Thyroid gland (tissue), 4 donors: ENCODE measurements around the gene OLFM1. TPM values are rescaled to one million over a fixed set of nuclear protein-coding genes. Genes with fewer than 3 reads are reported as not detected.
A peak's percentile ranks its signal among the peaks of the same experiment; 100 is the strongest.

Experiments
- DNase-seq, 2 donors: peaks; one replicate each; pipeline ENCODE4 v3.0.0-alpha.2; 2019
- H3K27ac ChIP-seq, 3 donors: fragments of 200-600 bp; sonication (generic); 1 replicate in 2 of 3; 2 replicates in 1 of 3; pipeline ENCODE4 v1.5.1; 2016 to 2019; ENCODE audit warnings: mild to moderate bottlenecking in 1 of 3, moderate library complexity in 1 of 3
- H3K27me3 ChIP-seq: fragments of 200-600 bp; sonication (generic); one replicate; pipeline ENCODE4 v1.5.1; 2019
- H3K36me3 ChIP-seq, 2 donors: fragments of 200-600 bp; sonication (generic); one replicate each; pipeline ENCODE4 v1.5.1; 2016 to 2019
- H3K4me1 ChIP-seq, 2 donors: fragments of 200-600 bp; sonication (generic); one replicate each; pipeline ENCODE4 v1.5.1; 2017 to 2019
- H3K4me3 ChIP-seq, 3 donors: fragments of 200-600 bp; sonication (generic); replicated peaks in 1 of 3; 1 replicate in 2 of 3; 2 replicates in 1 of 3; pipeline ENCODE4 v1.5.1; 2016; ENCODE audit warnings: mild to moderate bottlenecking in 1 of 3
- H3K9me3 ChIP-seq: fragments of 200-600 bp; sonication (generic); one replicate; pipeline ENCODE4 v1.5.1; 2017
- CTCF ChIP-seq, 6 experiments: fragments of 200-600 bp in 3 of 6; fragments of 450-650 bp in 3 of 6; sonication (generic) in 3 of 6; IDR thresholded peaks; one replicate each; pipeline ENCODE4 v1.5.1; 2016 to 2019; ENCODE audit warnings: antibody characterized with exemption in 6 of 6, mild to moderate bottlenecking in 2 of 6, inconsistent platforms in 1 of 6, moderate library complexity in 1 of 6
- POLR2A ChIP-seq, 2 donors: fragments of 450-650 bp; IDR thresholded peaks; one replicate each; pipeline ENCODE4 v1.6.1; 2017; ENCODE audit warnings: antibody characterized with exemption in 2 of 2, mild to moderate bottlenecking in 2 of 2, moderate library complexity in 1 of 2
- WGBS, 2 donors: methylation state at CpG; one replicate each; pipeline ENCODE4 v1.1.5; 2017; 5-methylcytosine and 5-hydroxymethylcytosine counted together
- intact Hi-C: fragments of 100-400 bp; cut with DNase I; formaldehyde crosslinking; loops from one replicate; pipeline ENCODE4 v1.15.1; 2023
- total RNA-seq, 4 donors: library from RNA; depleted of rRNA; stranded (reverse); fragments of >200 nt; gene quantifications; one replicate each; pipeline ENCODE4 v1.2.3, GENCODE V29; 2016

The OLFM1 gene
- total RNA-seq, 4 donors from 2014 or later: 7.2 to 25.8 (median 17.4) TPM

GRCh38 chr9:135074354-135075233 is 12.9 kb upstream of the OLFM1 start:
- no peak overlapping the region for H3K27ac ChIP-seq
- peaks cover 0 to 12% of the 10 kb centered on the region in 2 donors for H3K4me1 ChIP-seq
- H3K36me3 ChIP-seq: no peaks in the 10 kb centered on the region
- H3K4me3 ChIP-seq: peak overlapping the region in 1 of 3 donors; percentile 37
- TF ChIP-seq POLR2A (IDR thresholded peaks at IDR 0.05): no peak
- TF ChIP-seq CTCF (IDR thresholded peaks at IDR 0.05): no peak
- no peak for DNase-seq
- 45% methylated on average over 17 to 19 of the region's 19 CpGs for WGBS, 2 donors
- H3K9me3 ChIP-seq: no peaks in the 10 kb centered on the region
- intact Hi-C loops: no loop called here
- H3K27me3 ChIP-seq: no peaks in the 10 kb centered on the region

- H3K27me3 ChIP-seq: no peaks in the 10 kb centered on the region
- peak overlapping the region in 1 of 3 donors; percentile 17 for H3K27ac ChIP-seq
- DNase-seq: peak; percentile 27 to 40
- 2 to 4% methylated on average over 13 to 55 of the region's 90 CpGs for WGBS, 2 donors
- H3K4me3 ChIP-seq: peak overlapping the region in 1 of 3 donors; percentile 37
- H3K9me3 ChIP-seq: no peaks in the 10 kb centered on the region
- H3K4me1 ChIP-seq: peaks cover 0 to 12% of the 10 kb centered on the region in 2 donors
- TF ChIP-seq POLR2A (IDR thresholded peaks at IDR 0.05) (peak in 1 of 2 donors; percentile 28), CTCF (IDR thresholded peaks at IDR 0.05) (no peak)
- no peaks in the 10 kb centered on the region for H3K36me3 ChIP-seq
- intact Hi-C loops: no loop called here
These were observed 12.0 kb upstream of the OLFM1 start for GRCh38 chr9:135075234-135076142.

GRCh38 chr9:135076143-135076875 is 11.2 kb upstream of the OLFM1 start:
- H3K4me3 ChIP-seq: peak overlapping the region in 1 of 3 donors; percentile 37

GRCh38 chr9:135076876-135077430 is 10.5 kb upstream of the OLFM1 start:
- no peak overlapping the region for H3K4me3 ChIP-seq
- no peak for DNase-seq
- H3K27ac ChIP-seq: no peak overlapping the region
- 69 to 75% methylated on average over 6 of the region's 6 CpGs for WGBS, 2 donors
- intact Hi-C loops: no loop called here
- H3K36me3 ChIP-seq: no peaks in the 10 kb centered on the region
- TF ChIP-seq CTCF (IDR thresholded peaks at IDR 0.05) (no peak), POLR2A (IDR thresholded peaks at IDR 0.05) (no peak)
- no peaks in the 10 kb centered on the region for H3K27me3 ChIP-seq
- H3K9me3 ChIP-seq: no peaks in the 10 kb centered on the region
- peaks cover 0 to 12% of the 10 kb centered on the region in 2 donors for H3K4me1 ChIP-seq

More at GRCh38 chr9:135076143-135076875, 11.2 kb upstream of the OLFM1 start:
- 30 to 37% methylated on average over 13 to 19 of the region's 19 CpGs for WGBS, 2 donors
- Histone ChIP-seq H3K27ac (no peak overlapping the region), H3K9me3 (no peaks in the 10 kb centered on the region), H3K4me1 (peaks cover 0 to 12% of the 10 kb centered on the region in 2 donors), H3K27me3 (no peaks in the 10 kb centered on the region), H3K36me3 (no peaks in the 10 kb centered on the region)
- TF ChIP-seq POLR2A (IDR thresholded peaks at IDR 0.05): no peak
- TF ChIP-seq CTCF (IDR thresholded peaks at IDR 0.05): no peak
- no peak for DNase-seq
- intact Hi-C loops: no loop called here
